HG03439 (cell line): Measurements from ENCODE around the gene RNF166.

Source experiments
- ATAC-seq: cut with Tn5 transposase; IDR thresholded peaks from one replicate; pipeline ENCODE4 v1.9.1; 2021; ENCODE audit warnings: mild to moderate bottlenecking, moderate library complexity; ENCODE audit not compliant: unreplicated experiment

RNF166 gene, protein sequence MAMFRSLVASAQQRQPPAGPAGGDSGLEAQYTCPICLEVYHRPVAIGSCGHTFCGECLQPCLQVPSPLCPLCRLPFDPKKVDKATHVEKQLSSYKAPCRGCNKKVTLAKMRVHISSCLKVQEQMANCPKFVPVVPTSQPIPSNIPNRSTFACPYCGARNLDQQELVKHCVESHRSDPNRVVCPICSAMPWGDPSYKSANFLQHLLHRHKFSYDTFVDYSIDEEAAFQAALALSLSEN

DNA sequence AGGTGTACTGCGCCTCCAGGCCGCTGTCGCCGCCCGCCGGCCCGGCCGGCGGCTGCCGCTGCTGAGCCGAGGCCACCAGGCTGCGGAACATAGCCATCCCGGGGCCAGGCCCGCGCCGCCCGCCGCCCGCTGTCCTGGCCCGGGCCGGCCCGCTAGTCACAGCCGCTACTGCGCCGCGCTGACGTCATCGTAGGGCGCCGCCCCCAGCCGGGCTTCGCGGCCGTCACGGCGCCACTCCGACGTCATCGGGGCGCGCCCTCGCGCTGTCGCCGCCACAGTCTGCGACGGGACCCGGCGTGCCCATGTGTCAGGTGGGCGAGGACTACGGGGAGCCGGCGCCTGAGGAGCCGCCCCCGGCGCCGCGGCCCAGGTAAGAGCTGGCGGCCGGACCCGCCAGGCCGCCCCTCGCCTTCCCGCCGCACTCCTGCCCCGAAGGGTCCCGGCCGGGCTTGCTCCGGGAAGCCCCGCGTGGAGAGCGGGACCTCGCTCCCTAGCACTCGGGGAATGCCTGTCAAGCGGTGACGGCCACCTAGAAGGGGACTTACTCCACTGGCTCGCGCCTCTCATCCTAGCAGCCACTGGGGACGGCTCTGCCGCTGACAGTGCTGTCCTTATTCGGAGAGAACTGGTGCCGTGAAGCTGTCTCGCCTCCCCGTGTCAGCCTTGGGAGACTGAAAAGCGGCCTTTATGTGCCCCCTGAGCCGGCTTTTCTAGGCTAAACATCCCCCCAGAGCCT, at the start of gene RNF166, which contains the start of gene CTU2:
TSS of gene RNF166 (minus strand) at position 180 of the 736 bp plus-strand sequence. CDS start at position 97, 83 bp downstream.
TSS of gene CTU2 (plus strand) at position 275 of the 736 bp plus-strand sequence. CDS start at position 303, 28 bp downstream.
- ATAC-seq: peak; percentile 70

DNA sequence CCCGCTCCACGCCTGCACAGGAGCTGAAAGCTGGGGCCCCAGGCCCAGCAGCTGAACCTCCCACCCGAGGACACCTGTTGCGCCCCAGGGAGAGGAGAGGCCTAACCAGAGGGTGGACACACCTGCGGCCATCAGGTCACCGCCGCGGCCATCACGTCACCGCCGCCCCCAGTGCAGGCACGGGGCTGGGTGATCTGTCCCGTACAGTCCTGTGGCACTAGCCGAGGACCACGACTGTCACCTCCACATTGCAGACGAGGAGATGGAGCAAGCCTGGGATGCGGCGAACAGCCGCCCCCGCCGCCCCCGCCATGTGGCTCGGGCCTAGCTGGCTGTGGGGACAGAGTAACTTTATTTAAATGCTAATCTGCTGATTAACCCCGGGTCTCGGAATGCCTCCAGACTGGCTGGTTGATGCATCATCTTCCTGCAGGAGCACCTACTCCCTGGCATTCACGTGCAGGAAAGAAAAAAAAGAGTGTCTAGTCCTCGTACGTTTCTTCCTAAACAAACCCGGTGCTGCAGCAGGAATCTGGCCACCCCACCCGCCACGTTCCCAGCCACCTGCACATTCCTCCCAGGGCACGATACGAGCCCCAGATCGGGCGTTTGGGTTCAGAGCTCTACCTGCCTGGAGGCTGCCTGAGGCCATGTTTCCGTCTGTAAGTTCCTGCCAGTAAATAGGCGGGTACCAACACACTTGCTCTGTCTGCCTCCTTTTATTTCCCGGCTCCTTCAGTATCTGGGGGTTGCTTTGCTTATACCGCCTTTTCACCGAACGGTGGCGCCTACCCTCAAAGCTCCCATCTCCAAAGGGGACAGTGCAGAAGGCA, 48.9 kb upstream of the RNF166 start:
- ATAC-seq: no peak

DNA sequence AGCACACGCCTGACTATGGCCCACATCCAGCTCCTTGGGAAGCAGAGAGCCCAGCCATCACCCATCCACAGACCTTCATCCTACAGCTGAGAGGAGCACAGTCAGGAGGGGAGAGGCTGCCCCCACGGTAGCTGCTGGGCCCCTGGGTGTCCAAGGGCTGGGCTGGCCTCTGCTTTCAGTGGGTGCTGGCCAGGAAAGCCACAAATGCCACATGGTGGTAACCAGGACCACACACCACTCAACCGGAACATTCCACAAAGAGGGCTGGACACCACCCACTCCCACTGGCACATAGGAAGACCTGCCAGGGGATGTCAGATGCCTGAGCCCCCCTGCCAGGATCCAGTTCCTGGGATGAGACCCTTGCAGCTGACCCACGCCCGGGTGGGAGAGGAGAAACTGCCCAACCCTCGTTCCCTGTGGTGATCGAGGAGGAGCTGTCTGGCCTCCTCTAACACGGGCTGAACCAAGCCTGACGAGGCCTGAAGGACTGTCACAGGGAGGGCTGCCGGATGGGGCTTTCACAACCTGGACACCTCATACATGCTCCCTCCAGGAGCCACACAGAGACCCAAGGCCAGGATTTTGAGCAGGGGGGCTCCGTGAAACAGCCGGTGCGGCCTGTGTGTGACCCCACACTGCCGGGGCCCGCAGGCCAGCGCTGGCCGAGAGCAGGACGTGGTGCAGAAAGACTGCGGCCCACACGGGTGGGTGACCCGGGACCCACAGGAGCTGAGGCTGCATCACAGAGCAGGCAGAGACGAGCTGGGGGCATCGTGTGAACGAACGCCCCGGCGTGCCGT, 48.1 kb upstream of the RNF166 start:
- ATAC-seq: no peak

DNA sequence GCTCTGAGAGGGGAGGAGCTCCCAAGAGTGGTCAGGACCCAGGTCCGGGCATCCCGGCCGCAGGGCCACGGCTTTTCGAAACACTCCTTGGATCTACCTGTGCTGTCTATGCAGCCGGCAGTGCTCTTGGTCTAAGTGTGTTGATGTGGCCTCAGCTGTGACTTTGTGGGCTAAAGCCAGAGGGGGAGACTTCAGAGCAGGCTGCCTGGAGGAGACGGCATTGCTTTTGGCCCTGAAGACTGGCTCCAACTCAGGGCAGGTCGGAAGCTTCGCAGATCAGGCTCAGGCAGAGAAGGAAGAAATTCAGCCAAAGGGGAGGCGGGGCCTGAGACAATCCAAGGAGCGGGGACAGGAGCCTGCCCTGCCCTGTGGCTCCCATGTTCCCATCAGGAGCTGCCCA, 47.4 kb upstream of the RNF166 start:
- ATAC-seq: no peak

DNA sequence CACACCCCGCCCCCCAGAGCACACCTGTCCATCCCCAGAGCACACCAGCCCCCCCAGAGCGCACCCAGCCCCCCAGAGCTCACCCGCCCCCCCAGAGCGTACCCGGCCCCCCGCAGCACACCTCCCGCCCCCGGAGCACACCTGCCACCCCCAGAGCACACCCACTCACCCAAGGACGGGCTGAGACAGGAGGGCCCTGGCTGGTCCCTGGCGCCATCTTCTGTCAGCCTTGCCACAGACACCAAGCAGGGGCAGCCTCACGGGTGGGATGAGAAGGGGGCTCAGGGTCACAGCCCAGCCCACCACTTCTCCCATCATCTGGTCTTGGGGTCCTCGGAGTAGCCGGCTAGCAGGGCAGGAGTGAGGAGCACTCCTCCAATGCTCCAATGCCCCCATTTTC, 47.0 kb upstream of the RNF166 start:
- ATAC-seq: no peak

DNA sequence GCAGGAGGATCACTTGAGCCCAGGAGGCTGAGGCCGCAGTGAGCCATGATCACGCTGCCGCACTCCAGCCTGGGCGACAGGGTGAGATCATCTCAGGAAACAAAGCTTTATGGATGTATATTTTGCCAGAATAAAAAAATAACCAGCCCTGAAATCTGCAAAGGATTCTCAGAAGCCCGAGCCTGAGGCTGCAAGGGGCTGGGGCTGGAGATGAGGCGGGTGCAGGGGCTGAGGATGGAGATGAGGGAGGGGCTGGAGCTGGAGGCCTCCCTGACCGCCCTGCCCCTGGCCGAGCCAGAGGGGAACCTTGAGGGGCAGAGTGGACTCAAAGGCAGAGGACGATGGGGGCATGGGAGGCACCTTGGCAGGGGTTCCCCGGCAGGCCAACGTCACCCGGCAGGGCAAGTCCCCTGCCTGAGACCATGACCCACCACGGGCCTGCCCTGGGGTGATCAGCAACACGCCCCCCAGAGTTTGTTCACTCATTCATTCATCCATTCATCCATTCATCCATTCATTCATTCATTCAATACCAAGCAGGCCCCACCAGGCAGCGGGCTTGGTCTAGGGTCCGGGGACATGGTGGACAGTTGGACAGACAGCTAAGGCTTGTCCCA, 46.3 kb upstream of the RNF166 start:
- no peak for ATAC-seq

DNA sequence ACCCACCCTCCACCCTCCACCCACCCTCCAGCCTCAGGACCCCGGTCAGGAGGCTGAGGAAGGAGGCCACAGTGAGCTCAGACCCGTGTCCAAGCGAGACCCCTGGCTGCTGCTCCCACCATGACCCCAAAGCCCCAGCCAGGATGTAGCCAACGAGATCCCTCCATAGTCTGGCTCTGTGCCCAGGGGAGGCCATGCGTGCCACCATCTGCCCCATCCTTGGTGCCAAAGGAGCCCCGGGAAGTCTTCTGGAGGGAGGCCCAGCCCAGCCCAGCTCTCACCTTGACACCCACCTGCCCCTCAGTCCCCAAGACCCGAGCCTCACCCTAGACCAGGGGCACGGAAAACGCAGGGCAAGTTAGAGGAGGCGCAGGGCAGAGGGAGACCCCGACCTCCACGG, 44.6 kb upstream of the RNF166 start:
- ATAC-seq: no peak

DNA sequence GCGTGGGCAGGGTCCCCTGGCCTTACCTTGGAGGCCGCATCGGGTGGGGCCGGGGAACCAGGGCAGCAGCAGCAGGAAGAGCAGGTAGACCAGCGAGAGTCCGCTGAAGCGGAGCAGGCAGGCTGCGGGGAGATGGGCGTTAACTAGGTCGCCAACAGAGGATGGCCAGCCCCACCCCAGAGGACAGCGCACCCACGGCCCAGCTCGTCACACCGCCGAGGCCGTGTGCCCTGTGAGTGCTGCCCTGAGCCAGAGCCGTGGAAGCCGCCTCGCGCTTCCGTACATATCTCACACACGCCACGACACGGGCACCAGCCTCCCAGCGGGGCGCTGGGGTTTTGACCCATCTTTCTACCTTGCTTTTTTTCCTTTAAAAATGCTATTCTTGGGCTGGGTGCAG, 43.1 kb upstream of the RNF166 start:
- ATAC-seq: no peak

DNA sequence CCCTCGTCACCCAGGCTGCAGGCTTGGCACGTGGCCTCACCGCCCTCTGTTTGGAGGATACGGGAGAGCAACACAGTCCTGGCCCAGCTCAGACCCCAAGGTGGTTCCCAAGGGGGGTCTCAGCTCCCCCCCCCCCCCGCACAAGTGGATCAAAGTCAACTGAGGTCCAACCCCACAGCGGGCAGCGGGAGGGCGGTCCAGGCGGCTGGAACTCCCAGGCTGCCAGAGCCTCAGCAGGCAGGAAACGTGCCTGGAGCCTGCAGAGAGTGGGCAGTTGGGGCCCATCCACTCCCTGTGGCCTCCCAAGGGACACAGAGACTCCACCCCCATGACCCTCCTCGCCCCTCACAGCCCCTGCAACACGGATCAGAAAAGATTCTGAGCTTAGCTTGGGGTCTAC, 42.2 kb upstream of the RNF166 start:
- no peak for ATAC-seq

DNA sequence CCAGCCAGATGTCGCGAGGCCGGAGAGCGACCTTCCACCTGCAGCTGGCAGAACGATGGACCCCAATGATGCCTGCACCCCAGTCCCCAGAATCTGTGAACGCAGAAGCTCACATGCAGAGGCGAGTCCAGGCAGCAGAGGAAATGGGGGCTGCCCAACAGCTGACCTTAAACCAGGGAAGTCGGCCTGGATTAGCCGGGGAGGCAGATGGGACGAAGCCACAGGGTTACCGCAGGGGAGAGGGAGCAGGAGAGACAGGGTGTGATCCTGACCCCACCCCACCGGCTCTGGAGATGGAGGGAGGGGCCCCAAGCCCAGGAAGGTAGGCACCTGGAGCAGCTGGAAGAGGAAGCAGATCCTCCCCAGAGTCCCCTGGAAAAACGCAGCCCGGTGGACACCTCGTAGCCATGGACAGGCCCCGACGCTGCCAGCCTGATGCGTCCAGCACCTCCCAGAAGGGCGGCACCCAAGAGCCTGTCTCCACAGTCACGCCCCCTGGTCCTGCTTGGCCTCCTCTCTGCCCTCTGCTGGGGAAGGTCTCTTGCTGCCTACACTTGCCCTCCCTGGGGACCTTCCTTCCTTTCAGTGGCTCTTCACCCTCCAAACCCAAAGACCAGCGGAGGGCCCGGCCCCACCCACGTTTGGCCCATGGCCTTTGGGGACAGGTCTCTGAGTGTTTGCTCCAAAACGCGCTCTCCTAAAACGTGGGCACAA, 41.5 kb upstream of the RNF166 start:
- no peak for ATAC-seq

DNA sequence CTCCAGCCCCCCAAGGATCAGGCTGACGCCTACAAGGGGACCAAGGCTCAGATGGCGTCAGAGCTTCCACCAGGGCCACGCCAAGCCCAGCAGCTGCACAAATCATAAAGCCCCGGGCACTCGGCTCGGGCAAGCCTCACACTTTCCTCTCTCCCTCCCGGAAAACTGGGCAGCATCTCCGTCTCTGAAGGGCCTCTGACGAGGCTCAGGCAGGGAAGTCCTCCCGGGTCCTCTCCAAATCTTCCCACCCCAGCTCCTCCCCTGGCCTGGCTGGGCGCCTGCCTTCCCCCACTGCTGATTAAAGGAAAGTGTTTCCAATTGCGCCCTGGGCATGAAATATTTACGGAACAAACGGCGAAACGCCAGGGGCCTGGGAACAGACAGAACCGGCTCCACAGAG, 40.3 kb upstream of the RNF166 start:
- ATAC-seq: no peak

DNA sequence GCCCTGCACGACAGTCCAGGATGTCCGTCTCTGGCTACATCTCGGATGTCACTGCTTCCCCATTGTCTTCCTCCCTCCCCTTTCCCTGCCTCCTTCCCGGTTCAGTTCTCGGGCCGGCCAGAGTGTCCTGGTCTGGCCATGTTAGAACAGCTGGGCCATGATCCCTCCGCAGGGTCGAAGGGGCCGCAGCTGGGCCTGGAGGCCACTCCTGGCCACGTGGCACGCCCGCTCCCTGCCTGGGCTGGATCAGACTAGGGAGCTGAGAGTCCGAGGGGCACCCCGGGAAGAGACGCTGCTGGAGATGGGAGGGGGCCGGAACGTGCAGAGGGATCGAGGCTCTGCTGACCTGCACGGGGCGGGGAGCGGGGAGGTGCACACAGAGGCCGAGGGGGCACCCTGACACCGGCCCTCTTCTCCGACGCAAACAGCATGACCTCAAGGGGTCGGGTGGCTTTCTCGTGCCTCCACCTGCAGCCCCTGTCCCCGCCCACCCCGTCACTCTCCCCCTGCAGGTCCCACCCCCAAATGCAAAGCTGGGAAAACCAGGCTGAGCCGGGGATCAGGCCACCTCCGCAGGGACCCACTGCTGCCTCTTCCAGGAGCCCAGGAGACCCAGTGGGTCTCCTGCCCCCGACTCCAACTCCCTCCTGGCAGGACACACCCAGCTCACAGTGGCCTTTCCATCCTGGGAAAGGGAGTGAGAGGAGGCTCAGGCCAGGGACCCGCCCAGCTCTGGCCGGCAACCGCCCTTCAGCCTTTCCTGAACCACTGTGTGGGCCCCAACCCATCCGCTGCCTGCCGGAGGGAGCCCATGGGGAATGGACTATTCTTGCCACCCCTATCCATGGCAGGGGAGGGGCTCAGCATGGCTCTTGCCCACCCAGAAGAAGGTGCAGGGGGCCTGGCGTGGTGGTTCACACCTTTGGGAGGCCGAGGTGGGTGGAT, 38.6 kb upstream of the RNF166 start:
- ATAC-seq: no peak

DNA sequence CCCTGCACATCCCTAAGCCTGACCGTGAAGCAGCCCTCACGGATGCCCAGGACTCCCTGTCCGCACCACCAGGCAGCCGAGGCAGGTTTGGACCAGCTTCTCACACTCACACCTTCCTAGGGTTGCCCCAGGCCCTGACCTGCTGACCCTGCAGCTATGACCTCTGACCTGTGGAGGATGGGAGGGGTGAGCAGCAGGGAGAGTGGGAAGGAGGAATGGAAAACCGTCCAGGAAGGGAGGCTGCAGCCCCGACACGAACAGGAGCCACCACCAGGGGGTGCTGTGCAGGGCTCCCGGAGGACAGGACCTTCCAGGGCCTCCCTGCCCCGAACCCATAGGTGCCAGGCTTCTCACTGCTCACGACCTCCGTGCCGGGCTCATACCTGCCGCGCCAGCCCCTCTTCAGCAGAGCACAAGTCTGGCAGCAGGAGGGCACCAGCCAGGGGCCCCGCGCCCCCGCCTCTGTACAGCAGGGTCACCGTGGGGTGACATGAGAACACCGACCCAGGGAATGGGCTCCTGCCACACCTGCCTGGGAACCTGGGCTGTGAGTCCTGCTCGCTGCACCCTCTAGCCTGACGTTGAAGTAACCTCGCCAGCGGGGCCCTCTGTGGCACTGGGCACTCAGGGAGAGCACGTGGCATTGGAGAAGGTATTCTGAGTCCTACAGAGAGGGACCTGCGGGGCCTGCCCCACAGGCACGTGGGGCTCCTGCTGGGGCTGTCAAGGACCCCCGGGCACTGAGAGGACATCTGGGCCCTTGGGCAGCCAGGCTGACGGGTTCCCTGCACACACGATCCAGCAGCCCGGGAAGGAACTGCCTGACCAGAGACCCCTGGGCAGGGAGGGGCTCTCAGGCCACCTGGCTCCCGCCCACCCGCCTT, 37.7 kb upstream of the RNF166 start:
- ATAC-seq: no peak

DNA sequence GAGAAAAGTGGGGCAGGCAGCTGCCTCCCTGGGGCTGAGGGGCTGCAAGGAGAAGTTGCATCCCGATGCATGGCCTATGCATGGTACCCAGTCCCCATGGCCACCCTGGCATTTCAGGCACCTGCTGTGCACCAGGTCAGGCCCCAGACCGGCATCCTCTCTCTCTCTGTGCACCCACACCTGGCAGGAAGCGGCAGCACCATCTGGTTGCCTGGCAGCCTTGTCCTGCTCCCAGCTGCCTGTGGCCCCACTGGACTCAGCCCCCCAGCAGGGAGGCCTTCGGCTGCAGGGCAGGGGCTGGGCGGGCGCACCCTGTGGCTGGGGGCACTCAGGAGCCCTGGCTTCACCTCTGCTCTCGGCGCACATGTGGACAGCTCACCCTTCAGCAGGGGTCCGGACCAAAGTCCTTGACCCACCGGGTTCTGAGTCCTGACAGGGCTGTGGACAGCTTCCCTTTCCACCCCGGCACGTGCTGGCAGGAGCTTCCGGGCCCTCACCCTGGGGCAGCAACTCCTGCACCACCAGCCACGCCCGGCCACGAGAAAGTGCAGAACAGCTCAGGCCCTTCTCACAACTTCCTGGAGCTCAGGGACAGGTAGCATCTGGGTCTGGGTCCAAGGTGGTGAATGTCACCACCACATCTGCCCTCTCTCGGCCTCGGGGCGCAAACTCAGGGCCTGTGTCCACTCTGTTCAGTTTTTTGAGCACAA, 36.8 kb upstream of the RNF166 start:
- ATAC-seq: no peak

DNA sequence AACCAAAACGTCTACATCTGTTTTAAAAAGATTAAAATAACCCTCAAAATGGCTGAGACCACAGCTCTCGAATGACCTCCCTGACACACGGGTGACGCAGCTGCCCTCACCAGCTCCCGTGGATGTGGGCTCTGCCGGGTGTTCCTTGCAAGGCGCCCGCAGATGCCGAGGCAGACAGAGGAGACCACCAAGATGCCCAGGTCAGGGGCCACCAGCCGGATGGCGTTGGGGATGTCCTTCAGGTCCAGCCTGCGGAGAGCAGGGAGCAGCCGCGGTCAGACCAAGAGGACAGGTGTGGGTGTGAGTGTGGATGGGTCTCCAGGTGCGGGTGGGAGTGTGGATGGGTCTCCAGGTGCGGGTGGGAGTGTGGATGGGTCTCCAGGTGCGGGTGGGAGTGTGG, 35.2 kb upstream of the RNF166 start:
- no peak for ATAC-seq

DNA sequence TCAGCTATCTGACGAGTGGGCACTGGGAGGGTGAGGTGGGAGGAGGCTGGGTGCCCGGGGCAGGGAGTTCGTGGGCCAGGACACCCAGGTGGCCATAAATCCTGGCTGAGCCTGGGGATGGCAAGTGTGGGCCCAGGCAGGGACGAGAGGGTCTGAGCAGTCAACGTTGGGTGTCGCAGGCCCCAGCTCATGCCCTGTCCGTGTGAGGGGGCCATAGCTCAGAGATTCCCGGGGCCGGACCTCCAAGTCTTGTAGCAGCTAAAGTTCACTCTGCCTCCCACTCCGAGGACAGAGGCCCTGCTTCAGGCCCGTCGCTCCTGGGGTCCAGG, 34.5 kb upstream of the RNF166 start:
- ATAC-seq: no peak
